GM21367 (cell line): ENCODE results near the gene BNIPL.
A peak's percentile ranks its signal among the peaks of the same experiment; 100 is the strongest.

ENCODE experiments used
- ATAC-seq: cut with Tn5 transposase; IDR thresholded peaks from one replicate; pipeline ENCODE4 v1.9.1; 2021; ENCODE audit not compliant: unreplicated experiment

The BNIPL gene

GRCh38 chr1:151036356-151036755 lies at the start of gene BNIPL:
TSS of gene BNIPL (plus strand) at chr1:151036586. CDS start at chr1:151036726, 140 bp downstream.
- ATAC-seq, result no peak

GRCh38 chr1:150987924-150988323 lies 48.5 kb upstream of the BNIPL start:
- ATAC-seq, result no peak

- ATAC-seq, result no peak
Observed at GRCh38 chr1:150992626-150993025, 43.8 kb upstream of the BNIPL start.

- no peak for ATAC-seq
Observed at GRCh38 chr1:150994248-150994647, 42.1 kb upstream of the BNIPL start.

- no peak for ATAC-seq
Observed at GRCh38 chr1:150995460-150995859, 40.9 kb upstream of the BNIPL start.

GRCh38 chr1:150995896-150996295 lies 40.5 kb upstream of the BNIPL start:
- no peak for ATAC-seq

- ATAC-seq, result no peak
Observed at GRCh38 chr1:150997126-150997872, 39.1 kb upstream of the BNIPL start.

- ATAC-seq, result no peak
Observed at GRCh38 chr1:150997949-150998348, 38.4 kb upstream of the BNIPL start.

- no peak for ATAC-seq
Observed at GRCh38 chr1:150999051-150999674, 37.2 kb upstream of the BNIPL start.

- ATAC-seq, result no peak
Observed at GRCh38 chr1:150999926-151000325, 36.5 kb upstream of the BNIPL start.

GRCh38 chr1:151000408-151000807 lies 36.0 kb upstream of the BNIPL start:
- ATAC-seq, result no peak

GRCh38 chr1:151001602-151002001 lies 34.8 kb upstream of the BNIPL start:
- ATAC-seq, result no peak

GRCh38 chr1:151002051-151002450 lies 34.3 kb upstream of the BNIPL start:
- ATAC-seq, result no peak

GRCh38 chr1:151002611-151003010 lies 33.8 kb upstream of the BNIPL start:
- no peak for ATAC-seq

GRCh38 chr1:151003180-151003579 lies 33.2 kb upstream of the BNIPL start:
- no peak for ATAC-seq

GRCh38 chr1:151005729-151006319 lies 30.6 kb upstream of the BNIPL start:
- no peak for ATAC-seq

- peak; percentile 43 for ATAC-seq
Observed at GRCh38 chr1:151006327-151007052, 29.9 kb upstream of the BNIPL start, which contains the start of gene MINDY1. TSS of gene MINDY1 (minus strand) at chr1:151006902. CDS start at chr1:151002617, 4,285 bp downstream.

GRCh38 chr1:151007853-151008243 lies 28.5 kb upstream of the BNIPL start:
- ATAC-seq, result peak; percentile 3

- peak; percentile 55 for ATAC-seq
Observed at GRCh38 chr1:151008244-151009205, 27.9 kb upstream of the BNIPL start, which contains the start of gene PRUNE1. TSS of gene PRUNE1 (plus strand) at chr1:151008449. CDS start at chr1:151008633, 184 bp downstream.

GRCh38 chr1:151009206-151009587 lies 27.2 kb upstream of the BNIPL start:
- no peak for ATAC-seq
